Myocyte (in vitro differentiated cells): ENCODE results near the gene RAPGEF1. TPM values are rescaled to one million over a fixed set of nuclear protein-coding genes. Genes with fewer than 3 reads are reported as not detected.
A peak's percentile ranks its signal among the peaks of the same experiment; 100 is the strongest.
"Not testable (repeated sequence)": the region's sequence is repeated elsewhere in the genome, so short reads cannot be mapped to it uniquely, and the experiment has no call there.

ENCODE experiments used
- DNase-seq: peaks from one replicate; pipeline ENCODE4 v3.0.0-alpha.2; 2012; ENCODE audit warnings: low read depth
- total RNA-seq: library from RNA; depleted of rRNA; stranded (reverse); fragments of >200 nt; gene quantifications from 2 replicates; pipeline ENCODE4 v1.2.3, GENCODE V29; 2014

RAPGEF1 gene
- total RNA-seq, 1 donor from 2014 or later, result 290 TPM

DNA sequence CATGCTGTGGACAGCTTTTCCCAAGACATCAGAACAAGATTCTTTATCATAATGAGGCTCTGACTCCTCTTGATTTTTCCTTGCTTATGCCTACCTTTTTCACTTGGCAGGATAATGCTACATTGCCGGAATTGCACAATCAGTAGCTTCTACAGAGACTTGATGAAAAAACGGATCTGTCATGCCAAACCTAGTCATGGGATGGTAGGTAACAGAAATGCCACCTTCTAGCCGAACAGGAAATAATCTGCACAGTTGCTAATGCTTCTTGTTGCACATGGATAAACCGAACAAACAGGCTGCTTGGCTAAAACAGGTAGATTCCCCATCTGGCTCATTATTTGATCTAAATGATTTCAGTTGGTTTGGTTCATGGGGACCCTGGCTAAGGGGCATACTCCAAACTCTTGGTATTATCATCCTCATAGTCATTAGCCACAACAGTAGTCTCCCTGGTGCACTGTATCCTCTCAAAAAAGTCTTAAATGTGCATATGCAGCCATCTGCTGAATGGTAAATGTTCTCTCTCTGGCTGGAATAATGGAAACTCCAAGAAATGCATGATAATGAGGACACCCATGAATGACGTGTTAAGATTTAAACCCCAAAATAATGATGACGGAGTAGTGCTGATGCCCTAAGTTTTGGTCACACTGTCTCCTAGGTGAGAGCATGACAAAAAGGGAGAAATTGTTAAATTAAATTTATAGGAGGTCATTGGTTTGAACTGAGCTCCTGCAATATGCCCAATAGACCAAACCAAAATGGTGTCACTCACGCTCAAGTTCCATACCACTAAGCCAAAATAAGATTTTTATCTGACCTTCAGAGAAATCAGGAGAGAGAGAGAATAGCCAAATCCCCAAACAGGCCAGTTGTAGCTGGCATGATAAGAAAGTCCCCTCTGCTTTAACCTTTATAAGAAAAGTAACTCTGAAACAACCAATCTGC, 47.0 kb downstream of the RAPGEF1 start:
- no peak for DNase-seq

DNA sequence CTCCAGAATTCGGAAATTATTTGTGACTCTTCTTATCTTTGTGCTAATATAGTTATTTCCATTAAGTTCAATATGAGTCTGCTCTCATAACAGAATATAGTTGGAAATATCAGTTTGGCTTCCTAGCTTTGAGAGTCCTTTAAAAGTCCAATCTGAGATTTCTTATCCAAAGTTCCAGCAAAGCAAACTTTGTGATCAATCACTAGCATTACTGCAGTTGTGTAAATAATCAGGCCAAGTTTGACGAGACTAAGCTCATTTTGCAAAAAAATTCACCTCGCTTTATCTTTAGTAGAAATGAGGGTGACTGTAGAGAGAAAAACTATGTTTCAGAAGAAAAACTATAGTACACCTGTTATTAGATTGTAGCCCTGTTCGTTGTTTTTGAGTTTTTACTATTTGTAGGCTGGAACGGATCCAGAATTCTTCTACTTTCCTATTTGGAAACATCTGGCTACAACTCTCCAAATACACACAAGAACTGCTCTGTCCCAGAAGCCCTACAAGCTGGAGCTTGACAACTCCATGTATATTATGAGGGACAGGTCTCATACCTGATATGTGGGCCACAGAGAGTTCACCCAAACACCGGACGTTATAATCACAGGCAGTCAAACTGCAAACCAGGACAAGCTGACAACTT, 47.8 kb downstream of the RAPGEF1 start:
- no peak for DNase-seq

DNA sequence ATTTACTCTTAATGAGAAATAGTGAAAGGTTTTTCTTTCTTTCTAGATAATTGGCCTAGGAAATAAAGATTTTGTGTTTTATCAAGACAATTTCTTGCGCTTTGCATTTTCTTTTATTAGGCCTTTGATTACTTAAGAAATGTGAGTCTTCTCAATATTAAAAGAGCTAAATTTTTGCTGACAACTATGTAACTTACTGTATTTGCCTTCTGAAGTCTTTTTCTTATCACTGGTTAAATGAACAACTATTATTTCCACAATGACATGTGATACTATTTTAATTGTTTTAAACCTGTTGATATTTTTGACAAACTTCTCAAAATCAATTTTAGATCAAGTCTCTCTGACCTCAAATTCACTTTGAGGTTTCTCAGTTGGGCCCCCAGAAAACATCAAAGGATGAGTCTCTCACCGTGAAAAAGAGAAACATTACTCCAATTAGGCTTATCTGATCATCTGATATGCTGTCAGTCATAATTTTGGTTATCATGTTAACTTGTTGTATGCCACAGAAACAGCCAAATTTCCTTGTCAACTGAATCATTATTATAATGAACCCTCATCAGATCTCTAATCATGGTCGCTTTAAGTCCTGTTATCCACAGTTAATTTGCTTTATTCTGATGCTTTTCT, 48.8 kb downstream of the RAPGEF1 start:
- DNase-seq, result no peak

DNA sequence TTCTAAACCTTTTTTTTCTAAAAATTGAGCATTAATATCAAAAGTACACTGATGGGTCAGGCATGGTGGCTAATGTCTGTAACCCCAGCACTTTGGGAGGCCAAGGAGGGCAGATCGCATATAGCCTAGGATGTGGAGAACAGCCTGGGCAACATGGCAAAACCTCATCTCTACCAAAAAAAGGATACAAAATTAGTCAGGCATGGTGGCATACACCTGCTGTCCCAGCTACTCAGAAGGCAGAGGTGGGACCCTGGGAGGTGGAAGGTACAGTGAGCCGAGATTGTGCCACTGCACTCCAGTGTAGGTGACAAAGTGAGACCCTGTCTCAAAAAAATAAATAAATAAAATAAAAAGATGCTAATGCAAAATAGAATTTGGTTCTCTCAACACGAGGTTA, 49.4 kb downstream of the RAPGEF1 start:
- no peak for DNase-seq

DNA sequence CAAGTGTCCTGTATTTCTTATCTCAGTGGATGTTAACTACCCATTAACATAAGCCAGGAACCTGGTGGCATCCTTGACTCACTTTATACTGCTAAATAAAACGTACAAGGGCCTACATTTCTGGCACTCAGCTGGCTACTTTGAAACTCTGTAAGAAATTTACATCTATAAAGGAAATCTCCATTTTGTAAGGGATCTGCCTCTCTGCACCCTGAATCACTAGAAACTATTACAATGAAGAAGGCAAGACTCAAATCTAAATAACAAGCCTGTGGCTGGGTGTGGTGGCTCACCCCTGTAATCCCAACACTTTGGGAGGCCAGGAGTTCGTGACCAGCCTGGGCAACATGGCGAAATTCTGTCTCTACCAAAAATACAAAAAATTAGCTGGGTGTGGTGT, 51.5 kb downstream of the RAPGEF1 start:
- DNase-seq, result no peak

DNA sequence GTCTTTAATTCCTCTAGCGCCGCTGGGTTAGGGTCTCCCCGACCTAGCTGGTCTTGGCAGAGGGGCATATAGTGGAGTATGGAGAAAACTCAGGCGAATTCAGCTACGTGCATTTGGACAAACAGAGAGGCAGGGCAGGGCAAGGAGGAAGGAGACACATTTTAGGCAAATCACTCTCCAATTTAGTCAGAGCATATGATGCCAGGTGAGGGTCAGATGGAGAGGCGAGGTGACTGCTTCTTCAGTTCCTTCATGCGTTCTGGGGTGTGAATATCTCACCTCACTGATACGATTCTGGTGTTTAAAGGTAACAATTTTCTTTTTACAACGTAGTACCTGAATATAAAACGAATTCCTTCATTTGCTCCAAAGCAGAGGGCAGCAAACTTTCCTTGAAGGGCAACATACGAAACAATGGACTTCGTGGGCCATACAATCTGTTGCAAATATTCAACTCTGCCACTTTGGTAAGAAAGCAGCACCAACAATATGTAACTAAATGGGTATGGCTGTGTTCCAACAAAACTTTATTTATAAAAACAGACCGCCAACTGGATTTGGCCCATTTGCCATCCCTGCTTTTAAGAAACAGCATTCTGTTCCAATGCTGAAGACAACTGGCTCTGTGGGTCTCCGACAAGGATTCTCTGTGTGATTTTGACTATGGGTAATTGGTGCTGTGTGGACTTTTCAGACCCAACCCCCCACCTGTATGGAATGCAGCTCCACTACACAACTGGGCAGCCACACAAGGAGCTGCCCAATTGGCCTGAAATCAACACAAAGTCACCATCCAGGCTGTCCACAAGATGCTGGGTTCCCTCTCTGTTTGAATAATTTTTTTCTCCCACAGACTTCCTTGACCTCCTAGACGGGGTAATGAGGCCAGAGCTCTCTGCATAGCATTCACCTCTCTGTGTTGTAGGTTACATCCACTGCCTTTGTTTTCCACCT, 53.8 kb downstream of the RAPGEF1 start:
- no peak for DNase-seq

DNA sequence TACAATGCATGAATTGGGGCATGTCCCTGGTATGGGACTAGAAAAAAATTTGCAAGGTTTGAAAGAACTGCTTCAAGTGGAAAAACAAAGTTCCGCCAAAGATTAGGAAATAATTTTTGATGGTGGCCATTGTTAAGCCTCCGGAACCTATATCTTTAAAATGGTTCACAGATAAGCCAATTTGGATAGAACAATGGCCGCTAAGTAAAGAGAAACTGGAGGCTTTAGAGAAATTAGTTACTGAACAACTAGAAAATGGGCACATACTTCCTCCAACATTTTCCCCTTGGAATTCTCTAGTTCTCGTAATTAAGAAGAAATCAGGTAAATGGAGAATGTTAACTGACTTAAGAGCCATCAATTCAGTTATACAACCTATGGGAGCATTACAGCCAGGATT, 56.8 kb downstream of the RAPGEF1 start:
- not testable (repeated sequence) for DNase-seq

DNA sequence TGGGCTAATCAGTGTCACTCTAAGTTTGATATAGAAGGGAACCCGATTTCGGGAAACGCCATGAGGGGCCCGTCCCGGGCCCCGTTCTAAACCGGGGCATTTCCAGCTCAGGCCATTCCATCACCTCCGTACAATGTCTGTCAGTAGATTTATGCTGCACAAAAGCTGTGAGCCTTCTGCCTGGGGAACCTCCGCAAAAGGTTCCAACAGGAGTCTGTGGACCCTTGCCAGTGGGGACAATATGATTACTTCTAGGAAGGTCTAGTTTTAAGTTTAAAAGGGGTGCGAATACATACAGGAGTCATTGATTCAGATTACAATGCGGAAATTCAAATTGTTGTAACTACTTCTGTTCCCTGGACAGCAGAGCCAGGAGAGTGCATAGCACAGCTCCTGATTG, 57.6 kb downstream of the RAPGEF1 start:
- DNase-seq, result no peak

DNA sequence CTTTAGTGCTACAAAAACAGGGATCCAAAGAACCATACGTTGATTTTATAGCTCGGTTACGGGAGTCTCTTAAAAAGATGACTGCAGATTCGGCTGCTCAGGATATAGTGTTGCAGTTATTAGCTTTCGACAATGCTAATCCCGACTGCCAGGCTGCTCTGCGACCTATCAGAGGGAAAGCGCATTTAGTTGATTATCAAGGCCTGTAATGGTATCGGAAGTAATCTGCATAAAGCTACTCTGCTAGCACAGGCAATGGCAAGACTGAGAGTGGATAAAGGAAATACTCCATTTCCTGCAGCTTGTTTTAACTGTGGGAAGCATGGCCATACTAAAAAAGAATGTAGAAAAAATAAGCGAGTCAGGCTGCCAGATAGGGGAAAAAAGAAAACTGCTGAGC, 58.0 kb downstream of the RAPGEF1 start:
- not testable (repeated sequence) for DNase-seq

DNA sequence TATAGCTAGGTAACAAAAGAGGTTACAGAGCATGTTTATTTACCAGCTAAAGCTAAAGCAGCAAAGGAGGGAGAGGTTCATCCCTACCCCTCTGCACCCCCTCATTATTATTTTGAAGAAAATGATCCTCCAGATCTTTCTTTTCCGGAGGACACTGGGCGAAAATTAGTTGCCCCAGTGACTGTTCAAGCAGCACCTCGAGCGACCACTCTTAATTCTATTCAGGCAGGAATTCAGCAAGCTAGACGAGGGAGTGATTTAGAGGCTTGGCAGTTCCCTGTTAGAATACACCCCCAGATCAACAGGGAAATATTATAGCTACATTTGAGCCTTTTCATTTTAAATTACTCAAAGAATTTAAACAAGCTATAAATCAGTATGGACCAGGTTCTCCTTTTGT, 58.8 kb downstream of the RAPGEF1 start:
- DNase-seq, result not testable (repeated sequence)

DNA sequence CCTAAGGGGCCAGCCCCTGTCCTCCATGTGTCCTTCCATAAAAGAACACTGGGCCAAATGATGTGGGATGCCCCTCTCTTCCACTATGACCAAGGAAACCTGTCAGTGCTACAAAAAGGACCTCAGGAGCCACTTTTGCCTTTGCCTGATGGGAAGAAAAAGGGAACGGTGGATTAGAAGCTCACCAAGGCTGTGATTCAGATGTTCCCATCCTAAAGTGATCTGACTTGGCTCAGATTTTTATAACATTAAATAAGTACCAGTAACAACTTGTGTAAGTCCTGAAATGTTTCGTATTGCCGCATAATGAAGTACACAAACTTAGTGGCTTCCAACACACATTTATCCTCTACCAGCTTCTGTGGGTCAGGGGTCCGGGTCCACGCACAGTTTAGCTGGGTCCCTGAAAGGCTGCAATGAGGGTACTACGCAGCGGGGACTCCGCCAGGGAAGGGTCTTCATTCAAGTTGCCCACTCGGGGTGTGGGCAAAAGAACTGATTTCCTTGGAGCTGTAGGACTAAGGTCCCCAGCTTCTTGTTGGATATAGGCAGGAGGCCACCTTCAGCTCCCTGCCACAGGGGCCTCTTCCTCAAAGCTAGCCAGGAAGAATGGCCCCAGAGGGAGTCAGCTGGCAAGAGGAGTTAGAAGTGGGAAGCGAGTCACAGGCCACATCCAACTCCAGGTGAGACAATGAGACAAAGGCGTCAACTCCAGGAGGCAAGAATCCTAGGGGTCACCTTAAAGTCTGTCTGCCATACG, 60.4 kb downstream of the RAPGEF1 start:
- DNase-seq, result no peak

DNA sequence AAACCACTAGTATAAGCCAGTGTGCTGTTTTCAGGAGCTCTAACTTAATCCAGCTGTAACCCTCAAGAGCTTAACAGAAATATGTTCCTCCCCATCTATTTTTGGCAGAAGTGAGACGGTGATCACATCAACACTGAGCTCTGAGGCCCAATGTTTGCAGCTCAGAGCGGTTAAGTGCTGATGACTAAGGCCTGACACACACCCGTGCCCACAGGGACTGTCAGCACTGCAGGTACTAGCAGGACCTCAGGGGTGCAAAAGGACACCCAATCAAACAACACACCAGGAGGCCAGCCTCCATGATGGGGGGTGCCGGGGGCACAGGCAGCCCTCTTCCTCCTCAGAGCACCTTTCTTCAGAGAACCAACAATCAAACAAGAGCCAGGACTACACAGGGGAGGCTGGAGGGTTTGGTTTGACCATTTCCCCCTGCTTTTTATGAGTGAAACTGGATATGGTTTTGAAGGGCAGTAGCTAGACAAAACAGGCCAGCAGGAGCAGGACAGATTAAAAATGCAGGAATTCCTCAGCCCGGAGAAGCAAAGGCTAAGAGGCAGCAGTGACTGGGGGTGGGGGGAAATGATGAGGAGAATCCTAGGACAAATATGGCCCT, 61.3 kb downstream of the RAPGEF1 start:
- DNase-seq, result peak; percentile 96

DNA sequence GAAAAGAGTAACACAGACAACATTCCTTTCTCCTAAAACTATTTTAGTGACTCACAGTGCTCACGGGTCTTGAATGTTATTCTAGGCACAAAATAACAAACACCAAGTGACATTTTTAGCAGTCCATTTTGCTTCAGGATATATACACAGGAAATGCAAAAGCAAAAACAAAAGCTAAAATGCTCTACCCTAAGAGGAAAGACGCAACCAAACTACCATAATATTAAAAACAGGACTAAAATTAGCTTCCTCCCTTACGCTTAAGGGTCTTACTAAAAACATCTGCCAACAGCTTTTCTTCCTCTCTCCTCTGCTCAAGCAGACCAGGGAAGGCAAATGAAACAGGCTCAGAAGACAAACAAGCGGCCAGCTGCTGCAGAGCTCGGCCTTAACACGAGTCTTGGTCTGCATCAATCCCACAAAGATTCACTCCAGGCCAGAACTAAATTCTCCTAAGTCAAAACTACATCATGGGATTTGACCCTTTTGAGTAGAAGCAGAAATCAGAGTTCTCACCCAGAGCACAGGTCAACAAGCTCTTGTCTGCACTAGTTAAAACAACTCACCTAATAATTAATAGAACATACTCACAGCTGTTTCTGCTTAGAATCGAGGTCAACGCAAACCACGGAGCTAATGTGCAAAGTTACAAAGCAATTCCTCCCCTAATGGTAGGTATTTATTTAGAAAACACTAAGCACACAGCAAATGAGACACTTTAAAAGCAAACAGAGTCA, 62.3 kb downstream of the RAPGEF1 start:
- DNase-seq, result peak; percentile 80

DNA sequence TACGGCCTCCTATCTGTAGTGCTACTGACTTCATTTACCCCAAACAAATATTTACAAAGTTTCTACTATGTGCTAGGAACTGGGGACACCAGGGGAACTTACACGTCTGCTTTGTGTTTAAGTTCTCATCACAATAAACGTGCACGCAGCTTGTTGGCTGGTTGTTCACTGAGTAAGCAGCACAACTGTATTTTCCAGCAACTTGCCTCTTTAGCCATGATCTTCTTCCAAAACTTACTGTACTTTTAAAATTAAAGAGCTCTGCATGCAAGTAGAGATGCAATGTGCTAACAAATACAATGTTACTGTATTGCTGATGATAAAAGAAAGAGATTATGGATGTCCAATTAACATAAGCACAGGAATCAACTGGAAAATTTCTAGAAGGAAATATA, 62.8 kb downstream of the RAPGEF1 start:
- no peak for DNase-seq

DNA sequence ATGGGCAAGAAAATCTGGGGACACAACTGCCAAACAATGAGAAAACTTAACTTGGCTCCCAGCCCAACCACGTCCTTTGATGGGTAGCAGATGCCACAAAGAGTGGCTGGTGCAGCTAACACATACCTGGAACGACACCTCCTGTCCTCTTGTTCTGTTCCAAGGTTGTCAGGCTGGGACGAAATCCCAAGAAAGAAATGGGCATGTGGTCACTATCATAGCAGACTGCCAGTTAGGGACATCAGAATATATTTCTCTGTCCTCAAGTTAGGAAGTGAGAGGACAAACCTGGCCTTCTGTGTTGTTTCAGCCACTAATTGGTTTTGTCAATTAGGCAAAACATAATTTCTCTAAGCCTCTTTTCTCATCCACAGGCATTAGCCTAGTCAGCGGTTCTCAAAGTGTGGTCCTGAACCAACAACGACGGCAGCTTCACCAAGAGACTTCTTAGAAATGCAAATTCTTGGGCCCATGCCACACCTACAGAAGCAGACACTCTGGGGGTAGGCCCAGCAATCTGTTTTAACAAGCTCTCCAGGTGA, 63.4 kb downstream of the RAPGEF1 start:
- no peak for DNase-seq

DNA sequence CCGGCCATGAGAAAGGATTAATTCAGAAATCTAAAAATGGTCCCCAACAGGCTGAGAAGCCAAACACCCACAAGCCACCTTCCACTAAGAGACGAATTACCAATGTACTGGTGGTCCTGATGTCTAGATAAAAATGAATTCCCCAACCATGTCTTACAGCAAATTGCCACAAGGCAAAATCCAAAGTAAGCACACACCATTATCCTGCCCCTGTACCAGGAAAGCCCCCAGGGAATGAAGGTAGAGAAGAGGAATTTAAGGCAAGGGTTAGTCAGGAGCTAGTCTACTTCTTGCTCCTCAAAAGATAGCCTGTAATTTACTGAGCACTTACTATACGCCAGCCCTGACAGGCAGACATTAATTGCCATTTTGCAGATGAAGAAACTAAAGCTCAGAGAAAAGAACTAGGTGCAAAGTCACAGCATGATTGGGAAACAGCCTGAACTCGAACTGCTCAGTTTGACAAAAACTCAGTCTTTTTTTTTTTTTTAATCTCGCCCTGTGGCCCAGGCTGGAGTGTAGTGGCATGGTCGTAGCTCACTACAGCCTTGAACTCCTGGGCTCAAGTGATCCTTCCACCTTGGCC, 64.3 kb downstream of the RAPGEF1 start:
- no peak for DNase-seq

DNA sequence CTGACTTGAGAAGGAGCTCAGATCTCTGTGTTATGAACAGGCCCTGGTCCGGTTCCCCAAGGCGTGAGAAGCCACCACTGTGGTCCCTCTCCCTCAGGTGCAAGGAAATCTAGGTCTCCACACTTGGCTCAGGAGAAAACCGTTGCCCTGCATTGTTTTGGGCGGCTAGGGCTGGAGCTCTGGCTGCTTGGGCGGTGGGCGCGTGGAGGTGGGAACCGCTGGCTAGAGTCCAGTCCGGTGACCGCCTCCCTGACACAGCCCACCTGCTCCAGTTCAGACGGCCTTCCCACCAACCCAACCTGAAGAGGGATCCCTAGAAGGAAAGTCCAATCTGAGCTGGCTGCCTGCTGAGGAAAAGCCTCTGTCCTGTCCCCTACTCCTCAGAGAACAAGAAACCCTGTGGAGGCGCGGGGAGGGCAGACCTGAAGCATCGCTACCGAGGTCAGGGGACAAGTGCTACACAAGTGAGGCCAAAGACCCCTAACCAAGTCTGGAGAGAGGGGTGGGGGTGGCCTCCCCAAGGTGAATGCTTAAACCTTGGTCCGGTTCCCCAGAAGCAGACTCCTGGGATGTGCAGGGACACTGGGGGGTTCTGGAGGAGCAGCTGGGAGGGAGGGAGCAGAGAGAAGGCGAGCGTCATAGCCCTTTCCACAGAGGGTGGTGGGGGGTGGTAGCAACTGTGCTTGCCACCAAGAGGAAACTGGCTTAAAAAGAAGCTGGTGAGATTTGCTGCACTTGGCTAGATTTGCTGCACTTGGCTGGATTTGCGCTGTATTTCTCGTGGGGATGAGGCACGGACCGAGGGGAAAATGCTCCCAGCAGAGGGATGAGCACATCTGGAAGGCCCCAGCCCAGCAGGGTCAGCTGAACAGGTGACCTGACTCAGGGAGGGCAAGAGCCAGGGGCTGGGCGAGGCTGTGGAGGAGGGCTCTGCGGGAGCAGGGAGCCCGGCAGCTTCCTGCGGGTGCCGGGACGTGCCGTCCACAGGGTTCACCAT, 65.2 kb downstream of the RAPGEF1 start:
- DNase-seq, result no peak
